Parathyroid adenoma (tissue), 2 donors: Measurements from ENCODE around the gene ROM1.

Experiments used
- H2AFZ ChIP-seq: fragments of 300-600 bp; sonication (generic); one replicate; pipeline ENCODE4 v1.7.0; 2017; ENCODE audit warnings: antibody characterized with exemption, mild to moderate bottlenecking
- H3K27ac ChIP-seq: fragments of 300-600 bp; sonication (generic); one replicate; pipeline ENCODE4 v1.7.0; 2017
- H3K27me3 ChIP-seq: fragments of 300-600 bp; sonication (generic); one replicate; pipeline ENCODE4 v1.7.0; 2017; ENCODE audit warnings: low read length; ENCODE audit not compliant: control insufficient read depth, insufficient read depth
- H3K36me3 ChIP-seq: fragments of 300-600 bp; sonication (generic); one replicate; pipeline ENCODE4 v1.7.0; 2017; ENCODE audit warnings: low read length; ENCODE audit not compliant: control insufficient read depth, insufficient read depth
- H3K4me1 ChIP-seq: fragments of 300-600 bp; sonication (generic); one replicate; pipeline ENCODE4 v1.7.0; 2017; ENCODE audit warnings: control low read depth
- H3K4me2 ChIP-seq: fragments of 300-600 bp; sonication (generic); one replicate; pipeline ENCODE4 v1.7.0; 2017; ENCODE audit warnings: low read length
- H3K4me3 ChIP-seq: fragments of 300-600 bp; sonication (generic); one replicate; pipeline ENCODE4 v1.7.0; 2017; ENCODE audit warnings: low read depth, low read length
- H3K79me2 ChIP-seq: fragments of 300-600 bp; sonication (generic); one replicate; pipeline ENCODE4 v1.7.0; 2017; ENCODE audit warnings: control low read depth
- H3K9ac ChIP-seq: fragments of 300-600 bp; sonication (generic); one replicate; pipeline ENCODE4 v1.7.0; 2017; ENCODE audit warnings: mild to moderate bottlenecking
- H3K9me3 ChIP-seq: fragments of 300-600 bp; sonication (generic); one replicate; pipeline ENCODE4 v1.7.0; 2017; ENCODE audit warnings: low read length; ENCODE audit not compliant: control insufficient read depth
- CTCF ChIP-seq: fragments of 300-600 bp; sonication (generic); IDR thresholded peaks from one replicate; pipeline ENCODE4 v1.7.0; 2017; ENCODE audit warnings: antibody characterized with exemption, mild to moderate bottlenecking
- donor health status: primary hyperparathyroidism.

Gene ROM1

GRCh38 chr11:62664405-62665074, 51.5 kb downstream of the ROM1 start:
- Histone ChIP-seq H3K4me3 (peak overlapping the region; percentile 75), H3K36me3 (no peaks in the 10 kb centered on the region), H3K4me2 (peak overlapping the region; percentile 86), H3K27me3 (no peaks in the 10 kb centered on the region), H3K9ac (no peak overlapping the region), H2AFZ (peak overlapping the region; percentile 75), H3K4me1 (no peaks in the 10 kb centered on the region), H3K79me2 (no peaks in the 10 kb centered on the region), H3K9me3 (no peaks in the 10 kb centered on the region), H3K27ac (peak overlapping the region; percentile 70)
- no peak for TF ChIP-seq CTCF
